NCI-H345 (cell line): ENCODE measurements around the gene ASIC1.
A peak's percentile ranks its signal among the peaks of the same experiment; 100 is the strongest.
"Not testable (repeated sequence)": the region's sequence is repeated elsewhere in the genome, so short reads cannot be mapped to it uniquely, and the experiment has no call there.

Experiments
- DNase-seq: peaks from one replicate; lab custom pipeline; 2025; lab: John Stamatoyannopoulos, UW

The ASIC1 gene

DNA sequence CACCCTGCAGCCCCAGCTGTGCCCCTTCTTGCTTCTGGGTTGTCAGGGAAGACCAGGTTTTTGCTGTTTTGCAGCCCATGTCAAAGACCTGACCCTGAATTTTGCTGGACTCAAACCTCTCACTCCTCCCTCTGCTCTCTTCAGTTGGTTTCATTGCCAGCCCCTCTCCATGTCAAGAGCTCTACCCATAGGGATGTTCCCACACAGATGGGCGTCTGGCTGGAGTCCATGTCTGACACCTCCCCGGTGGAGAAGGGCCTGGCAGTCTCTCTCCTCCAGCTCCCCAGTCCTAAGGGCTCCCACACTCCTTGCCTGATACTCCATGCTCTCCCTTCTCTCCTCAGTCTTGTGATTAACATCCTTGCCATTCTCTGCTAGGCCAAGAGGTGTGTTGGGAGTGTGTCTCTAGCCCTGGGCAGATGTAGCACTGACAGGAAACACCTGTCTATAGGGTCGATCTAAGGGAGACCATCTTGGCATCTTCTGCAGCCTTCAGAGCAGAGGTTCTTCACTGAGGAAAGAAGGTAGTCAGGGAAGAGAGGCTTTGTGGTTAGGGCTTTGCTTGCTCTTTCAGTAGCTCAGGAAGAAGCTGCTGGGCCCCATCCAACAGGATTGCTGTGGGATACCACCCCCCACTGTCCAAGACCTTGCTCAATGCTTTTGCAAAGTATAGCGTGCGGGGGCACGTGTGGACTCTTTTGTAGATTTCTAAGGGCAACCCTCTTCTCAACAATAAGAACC, 4.7 kb downstream of the ASIC1 start:
- DNase-seq: no peak

DNA sequence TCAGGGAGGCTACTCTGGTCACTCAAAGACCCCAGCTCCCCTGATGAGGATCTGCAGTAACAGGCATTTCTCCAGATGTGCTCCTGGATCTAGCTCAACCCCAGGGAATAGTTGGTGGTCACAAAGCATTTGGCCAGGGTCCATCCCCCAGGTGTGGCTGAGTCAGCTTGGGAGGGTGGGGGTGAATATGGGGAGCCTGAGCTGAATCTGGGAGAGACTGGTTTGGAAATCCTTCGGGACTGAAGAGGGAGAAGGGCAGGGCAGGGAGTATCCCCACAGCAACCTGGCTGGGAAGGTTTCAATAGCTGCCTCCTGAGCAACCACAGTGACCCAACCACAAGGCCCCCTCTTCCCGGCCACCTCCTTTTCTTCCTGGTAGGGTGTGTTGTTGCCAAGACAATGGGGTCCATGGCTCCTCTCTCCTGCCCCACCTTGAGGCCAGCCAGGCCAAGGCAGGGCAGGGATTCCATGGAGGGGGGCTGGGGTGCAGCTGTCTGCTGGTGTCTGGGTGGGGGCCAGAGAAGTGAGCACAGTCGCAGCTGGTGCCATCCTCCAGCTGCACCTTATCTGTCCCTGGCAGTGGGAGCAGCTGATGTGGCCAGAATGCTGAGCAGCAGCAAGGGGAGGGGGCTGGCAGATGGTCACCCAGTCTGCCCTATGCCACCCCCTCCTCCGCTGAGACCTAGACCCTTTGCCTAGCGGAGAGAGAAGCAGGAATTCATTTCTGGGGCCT, 5.5 kb downstream of the ASIC1 start:
- DNase-seq: no peak

DNA sequence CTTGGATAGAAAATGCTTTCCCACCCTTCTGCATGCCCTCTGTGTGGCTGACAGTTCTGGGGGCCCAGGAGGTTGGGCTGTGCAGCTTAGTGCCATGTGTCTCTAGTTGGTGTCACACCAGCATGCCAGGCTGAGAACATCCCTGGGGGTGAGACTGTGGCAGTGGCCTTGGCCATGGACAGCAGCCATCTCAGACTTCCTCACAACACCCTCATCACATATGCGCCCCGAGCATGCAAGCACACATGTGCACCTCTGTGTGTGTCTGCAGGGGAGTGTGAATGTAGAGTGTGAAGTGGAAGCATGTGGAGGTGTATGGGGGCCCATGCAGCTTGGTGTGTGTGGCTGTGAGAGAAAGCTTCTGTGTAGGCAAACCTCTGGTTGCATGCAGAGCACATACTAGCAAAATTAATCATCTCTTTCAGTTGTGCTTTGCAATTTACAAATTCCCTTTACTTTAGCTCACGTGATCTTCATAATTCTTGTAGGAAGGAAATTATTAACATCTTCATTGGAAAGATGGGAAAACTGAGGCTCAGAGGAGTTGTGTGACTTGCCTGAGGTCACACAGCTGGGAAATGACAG, 8.4 kb downstream of the ASIC1 start:
- no peak for DNase-seq

DNA sequence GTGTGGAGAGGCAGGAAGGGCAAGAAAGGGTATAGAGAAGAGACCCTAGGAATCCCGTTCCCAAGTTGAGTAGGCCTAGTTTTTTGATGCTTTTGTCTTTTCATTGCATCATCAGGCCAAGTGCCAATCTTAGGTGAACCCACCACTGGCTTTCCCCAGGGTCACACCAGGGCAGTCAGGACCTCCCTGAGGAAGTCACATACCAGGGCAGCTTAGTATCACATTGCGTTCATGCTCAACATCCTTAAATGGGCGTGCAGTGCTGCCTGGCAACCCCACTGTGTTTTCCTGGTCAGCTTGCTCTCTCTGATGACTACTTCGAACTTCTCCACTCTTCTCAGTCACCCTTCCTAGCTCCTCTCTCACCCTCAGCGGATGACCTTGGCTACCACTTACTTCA, 9.0 kb downstream of the ASIC1 start:
- DNase-seq: no peak

DNA sequence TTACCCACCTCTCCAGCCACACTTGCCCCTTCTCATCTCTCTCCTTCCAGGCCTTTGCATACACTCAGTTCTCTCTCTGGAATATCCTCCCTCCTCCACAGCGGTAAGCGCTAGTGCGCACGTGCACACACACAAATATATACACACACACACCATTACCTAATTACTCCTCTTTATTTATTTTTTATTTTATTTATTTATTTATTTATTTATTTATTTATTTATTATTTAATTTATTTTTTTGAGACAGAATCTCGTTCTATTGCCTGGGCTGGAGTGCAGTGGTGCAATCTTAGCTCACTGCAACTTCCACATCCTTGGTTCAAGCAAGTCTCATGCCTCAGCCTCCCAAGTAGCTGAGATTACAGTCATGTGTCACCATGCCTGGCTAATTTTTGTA, 11.7 kb downstream of the ASIC1 start:
- DNase-seq: no peak

DNA sequence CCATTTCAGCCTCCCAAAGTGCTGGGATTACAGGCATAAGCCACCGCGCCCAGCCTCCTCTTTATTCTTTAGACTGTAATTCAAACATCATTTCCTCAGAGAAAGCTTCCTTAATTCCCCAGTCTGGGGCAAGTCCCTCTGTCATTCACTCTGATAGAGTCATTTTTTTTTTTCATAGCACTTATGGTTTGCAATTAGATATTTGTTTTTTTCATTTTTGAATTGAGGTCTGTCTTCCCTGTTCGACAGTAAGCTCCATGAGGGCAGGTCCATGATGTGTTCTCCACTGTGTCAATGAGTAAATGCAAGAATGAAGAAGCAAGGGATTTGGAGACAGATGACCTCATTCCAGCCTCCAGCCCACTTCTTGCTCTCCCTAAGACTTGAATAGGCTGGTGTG, 12.1 kb downstream of the ASIC1 start:
- no peak for DNase-seq

DNA sequence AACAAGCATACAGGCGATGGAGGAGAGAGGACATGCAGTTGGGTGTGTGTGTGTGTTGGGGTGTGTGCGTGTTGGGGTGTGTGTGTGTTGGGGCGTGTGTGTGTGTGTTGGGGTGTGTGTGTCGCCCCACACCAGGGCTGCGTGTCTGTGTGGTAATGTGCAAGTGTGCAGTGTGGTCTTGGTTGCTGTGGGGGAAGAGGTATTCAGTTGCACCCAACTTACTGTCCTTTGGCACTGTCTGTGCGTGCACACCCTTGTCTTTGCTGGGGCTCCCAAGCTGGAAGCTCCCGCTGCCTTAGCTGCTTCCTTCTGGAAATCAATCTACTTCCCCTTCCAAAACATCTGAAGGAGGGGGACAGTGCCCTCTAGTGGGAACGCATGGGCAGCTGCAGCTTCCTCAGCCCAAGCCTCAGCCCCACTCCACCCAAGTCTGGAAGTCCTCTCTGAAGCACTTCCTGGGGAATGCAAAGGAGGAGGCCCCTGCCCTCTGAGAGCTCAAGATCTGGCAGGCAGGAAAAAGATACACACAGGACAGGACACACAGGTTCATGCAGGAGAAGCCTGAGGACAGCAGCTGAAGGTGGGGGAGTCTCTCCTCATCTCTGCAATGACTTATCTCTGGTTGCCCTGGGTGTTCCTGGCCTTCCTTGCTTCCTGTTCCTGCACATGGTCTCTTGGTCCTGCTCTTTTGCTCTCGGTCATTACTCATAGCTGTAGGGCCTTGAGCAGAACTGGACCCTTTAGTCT, 13.1 kb downstream of the ASIC1 start:
- DNase-seq: peak; percentile 7

DNA sequence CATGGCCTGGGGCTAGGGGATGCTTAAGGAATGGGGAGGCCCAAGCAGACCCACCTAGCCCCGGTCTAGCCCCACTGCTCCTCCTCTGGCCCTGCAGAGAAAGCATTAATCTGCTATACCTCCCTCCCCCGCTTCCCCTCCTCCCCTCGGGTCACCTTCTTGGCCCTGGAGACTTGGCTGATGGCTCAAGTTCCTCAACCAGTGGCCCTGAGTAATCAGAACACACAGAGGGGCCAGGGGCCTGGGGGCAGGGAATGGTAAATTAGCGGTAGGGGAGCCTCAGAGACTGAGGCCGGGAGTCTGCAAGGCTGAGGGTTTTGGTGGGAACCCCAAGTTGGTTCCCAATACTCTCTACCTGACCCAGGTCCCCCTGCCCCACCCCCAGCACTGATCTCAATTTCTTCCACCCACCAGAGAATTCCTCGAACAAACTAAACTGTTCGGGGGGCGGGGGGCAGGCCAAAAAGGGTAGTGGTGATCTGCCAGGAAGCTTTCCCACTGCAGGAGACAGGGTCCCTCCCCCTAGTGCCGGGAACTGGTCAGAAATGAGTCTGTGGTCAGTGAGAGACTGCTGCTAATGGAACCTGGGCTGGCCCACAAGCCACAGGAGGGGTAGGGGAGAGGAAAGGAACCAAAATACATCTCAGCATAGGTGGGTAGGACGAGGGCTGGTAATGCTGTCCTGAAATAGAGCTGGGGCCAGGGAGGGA, 15.0 kb downstream of the ASIC1 start:
- DNase-seq: no peak

DNA sequence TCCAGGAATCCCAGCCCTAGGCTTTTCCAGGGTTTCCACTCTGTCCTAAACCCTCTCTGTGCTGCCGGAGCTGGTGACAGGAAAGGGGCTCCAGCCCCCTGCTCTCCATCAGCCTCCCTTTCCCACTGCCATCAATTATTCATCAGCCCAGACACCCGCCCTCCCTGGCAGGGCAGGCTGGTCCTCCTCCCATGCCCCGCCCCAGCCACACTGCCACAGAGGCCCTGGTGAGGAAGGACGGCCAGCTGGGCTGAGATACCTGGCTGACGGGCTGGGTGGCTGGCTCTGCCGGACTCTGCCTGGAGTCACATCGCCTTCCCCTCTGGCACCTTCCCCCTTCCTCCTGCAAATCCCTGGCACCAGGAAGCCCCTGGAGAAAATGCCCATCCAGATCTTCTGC, 15.8 kb downstream of the ASIC1 start:
- no peak for DNase-seq

DNA sequence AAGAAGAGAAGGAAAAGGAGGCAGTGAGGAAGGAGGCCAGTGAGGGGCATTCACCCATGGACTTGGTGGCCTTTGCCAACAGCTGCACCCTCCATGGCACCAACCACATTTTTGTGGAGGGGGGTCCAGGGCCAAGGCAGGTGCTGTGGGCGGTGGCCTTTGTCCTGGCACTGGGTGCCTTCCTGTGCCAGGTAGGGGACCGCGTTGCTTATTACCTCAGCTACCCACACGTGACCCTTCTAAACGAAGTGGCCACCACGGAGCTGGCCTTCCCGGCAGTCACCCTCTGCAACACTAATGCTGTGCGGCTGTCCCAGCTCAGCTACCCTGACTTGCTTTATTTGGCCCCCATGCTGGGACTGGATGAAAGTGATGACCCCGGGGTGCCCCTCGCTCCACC, 16.3 kb downstream of the ASIC1 start:
- no peak for DNase-seq

DNA sequence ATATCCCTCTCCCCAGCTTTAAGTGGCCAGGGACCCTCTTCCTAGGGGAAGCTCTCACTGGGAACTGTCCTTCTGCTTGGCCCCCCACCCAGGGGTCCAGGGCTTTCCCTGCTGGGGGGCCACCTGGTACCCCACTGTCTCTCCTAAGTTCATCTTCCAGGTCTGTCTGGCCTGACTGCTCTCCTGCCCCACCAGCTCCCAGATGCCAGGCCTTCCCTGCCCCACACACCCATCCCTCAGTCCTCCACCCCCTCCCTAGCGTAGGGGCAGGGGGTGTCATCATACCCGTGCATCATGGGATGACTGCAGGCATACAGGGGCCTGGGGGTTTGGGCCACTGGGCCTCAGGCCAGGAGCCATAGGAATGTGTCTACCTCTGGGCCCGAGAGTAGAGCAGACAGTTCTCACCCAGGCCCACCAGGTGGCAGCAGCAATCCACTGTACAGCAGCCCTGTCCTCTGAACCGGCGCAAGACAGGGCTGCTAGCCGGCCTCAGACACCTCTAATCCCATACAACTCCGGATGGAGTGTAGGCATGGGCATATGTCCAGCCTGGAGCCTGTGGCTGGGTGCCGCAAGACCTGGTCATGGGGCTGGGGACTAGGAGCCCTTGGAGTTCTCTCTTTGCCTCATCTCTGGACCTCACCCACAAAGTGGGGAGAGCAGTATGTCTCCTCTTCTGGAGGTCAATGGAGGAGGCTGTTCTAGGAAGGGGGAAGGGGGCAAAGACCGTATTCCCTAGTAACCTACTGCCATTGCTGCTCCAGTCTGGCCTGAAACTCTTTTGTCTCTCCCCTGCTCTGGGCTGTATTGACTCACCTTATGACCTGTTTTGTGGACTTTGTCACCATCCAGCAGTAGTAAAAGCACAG, 17.8 kb downstream of the ASIC1 start:
- peak; percentile 32 for DNase-seq

DNA sequence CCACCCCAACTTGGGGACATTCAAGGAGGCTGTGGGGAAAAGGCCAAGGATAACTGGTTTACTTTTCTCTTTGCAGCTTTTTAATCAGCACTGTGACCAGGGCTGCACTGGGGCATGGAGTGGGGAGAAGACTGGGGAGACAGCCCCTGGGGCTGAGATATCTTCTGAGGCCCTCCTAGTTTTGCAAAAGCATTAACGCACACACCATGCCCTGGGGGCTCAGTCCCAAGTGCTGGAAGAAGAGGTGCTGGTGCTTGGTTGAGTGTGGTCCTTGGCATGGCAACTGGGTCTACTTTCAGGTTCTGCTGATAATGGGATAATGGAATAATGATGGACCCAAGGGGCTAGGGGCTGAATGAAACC, 18.4 kb downstream of the ASIC1 start:
- no peak for DNase-seq

DNA sequence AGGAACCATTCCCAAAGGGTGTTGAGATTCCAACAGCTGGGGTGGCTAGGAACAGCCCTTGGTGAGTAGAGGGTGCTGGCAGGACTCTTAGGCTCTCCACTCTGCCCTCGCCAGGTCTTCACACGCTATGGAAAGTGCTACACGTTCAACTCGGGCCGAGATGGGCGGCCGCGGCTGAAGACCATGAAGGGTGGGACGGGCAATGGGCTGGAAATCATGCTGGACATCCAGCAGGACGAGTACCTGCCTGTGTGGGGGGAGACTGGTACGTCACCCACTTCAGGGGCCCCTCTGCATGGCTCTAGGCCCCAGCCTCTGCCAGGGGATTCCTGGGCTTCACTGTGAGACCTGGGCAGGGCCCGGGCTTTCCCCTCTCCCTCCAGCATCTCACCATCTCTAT, 19.7 kb downstream of the ASIC1 start:
- DNase-seq: no peak

DNA sequence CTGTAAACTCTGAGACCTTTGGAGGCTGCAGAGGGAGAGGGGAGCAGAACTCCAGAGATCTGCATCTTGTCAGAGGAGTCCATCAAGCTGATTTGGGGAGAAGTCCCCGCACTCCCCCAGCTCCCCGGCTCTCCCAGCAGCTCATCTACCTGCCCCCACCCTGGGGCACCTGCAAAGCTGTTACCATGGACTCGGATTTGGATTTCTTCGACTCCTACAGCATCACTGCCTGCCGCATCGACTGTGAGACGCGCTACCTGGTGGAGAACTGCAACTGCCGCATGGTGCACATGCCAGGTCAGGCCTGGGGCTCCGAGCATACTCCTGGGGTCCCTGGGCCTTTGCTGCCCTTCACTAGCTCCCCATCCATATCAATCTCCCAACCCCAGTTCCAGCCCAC, 20.9 kb downstream of the ASIC1 start:
- DNase-seq: no peak

DNA sequence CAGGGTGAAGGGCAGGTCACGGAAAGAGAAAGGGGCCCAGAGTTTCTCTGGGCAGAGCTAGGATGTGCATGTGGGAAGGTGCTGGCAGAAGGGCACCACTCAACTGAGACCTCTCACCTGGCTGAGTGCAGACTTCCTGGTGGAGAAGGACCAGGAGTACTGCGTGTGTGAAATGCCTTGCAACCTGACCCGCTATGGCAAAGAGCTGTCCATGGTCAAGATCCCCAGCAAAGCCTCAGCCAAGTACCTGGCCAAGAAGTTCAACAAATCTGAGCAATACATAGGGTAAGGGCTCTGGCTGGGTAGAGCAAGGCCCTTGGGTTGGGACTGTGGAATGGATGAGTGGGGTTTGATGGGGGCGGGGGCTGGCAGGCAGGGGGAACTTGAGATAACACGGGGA, 22.4 kb downstream of the ASIC1 start:
- DNase-seq: no peak

DNA sequence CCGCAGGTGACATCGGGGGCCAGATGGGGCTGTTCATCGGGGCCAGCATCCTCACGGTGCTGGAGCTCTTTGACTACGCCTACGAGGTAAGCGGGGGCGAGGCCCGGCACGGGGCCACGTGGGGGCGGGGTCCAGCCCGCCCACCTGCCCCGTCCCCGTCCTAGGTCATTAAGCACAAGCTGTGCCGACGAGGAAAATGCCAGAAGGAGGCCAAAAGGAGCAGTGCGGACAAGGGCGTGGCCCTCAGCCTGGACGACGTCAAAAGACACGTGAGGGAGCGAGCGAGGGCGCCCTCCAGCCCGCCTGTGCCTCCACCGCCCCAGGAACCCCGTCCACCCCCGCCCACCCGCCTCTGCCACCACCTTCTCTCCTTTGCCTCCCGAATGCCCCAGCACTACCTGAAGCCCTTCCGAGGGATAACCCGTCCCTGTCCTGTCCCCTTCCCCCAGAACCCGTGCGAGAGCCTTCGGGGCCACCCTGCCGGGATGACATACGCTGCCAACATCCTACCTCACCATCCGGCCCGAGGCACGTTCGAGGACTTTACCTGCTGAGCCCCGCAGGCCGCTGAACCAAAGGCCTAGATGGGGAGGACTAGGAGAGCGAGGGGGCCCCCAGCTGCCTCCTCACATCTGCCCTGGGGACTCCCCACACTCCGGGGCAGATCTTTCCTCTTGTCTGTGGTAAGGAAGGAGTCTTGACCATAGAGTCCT, 23.9 kb downstream of the ASIC1 start:
- no peak for DNase-seq

DNA sequence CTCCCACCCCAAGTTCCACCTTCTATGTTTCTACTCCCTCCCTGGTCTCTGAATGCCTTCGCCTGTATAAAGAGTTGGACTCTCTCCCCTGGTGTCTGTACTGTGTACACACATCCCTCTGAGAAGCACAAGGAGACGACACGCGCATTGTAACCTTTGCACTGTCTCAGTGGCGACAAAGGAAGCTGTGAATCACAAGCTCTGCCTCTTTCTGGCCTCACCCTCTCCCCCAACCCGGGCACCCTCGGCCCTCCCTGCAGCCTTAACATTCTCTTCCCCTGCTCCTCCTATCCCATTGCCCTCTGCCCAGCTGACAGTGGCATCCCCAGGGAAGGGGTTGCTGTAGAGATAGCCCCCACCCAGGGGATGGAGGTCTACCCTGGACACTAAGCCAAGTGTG, 25.2 kb downstream of the ASIC1 start:
- no peak for DNase-seq

DNA sequence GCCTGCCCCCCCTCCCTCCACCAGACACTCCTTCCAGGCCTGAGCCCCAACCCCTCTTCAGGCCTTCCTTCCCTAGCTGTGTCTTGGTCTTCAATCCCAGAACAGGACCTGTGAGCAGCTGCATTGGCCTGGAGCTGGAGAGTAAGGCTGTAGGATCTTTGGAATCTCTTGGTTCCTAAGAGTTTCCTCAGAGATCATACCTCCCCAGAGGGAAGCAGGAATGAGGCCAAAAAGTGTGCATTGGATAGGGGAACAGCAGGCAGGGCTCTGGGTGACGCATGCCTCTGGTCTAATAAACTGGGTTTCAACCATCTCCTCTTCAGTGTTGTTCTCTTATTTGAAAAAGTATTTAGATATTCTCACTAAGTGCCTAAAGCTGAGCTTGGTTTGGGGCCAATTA, 25.9 kb downstream of the ASIC1 start:
- DNase-seq: no peak

DNA sequence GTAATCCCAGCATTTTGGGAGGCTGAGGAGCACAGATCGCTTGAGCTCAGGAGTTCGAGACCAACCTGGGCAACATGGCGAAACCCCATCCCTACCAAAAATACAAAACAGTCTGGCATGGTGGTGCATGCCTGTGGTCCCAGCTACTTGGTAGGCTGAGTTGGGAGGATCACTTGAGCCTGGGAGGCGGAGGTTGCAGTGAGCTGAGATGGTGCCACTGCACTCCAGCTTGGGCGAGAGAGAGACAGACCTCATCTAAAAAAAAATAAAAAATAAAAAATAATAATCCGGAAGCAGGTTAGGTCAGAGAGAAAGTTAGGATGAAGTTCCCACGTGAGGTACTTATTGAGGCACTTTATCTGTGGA, 27.0 kb downstream of the ASIC1 start:
- DNase-seq: not testable (repeated sequence)

DNA sequence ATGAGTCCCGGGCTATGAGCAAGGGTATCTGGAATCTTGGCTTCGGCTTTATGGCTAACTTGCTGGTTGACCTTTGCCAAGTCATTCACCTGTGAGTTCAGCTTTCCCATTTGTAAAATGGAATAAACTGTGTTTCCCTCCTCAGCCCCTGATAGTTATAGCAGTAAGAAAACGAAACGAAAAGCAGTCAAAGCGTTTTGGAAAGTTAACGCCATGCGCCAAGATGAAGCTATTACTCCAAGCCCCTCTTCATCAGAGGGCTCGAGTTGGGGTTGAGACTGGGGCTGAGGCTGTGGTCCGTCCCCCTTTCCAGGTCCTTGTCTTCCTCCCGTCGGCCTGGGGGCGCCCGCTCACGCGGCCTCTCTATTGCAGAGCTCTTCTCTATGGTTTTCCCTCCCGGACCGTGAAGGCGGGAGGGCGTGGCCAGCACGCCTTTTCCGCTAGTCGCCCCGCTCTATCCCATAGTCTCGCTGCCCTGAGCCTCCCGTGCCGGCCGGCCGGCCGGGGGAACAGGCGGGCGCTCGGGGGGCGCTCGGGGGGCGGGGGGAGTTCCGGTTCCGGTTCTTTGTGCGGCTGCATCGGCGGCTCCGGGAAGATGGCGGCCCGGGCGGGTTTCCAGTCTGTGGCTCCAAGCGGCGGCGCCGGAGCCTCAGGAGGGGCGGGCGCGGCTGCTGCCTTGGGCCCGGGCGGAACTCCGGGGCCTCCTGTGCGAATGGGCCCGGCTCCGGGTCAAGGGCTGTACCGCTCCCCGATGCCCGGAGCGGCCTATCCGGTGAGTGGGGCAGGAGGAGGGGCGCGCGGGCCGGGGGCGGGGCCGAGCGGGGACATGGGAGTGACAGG, 27.6 kb downstream of the ASIC1 start, which contains the start of gene SMARCD1:
Gene SMARCD1, plus strand, starts transcription at position 568 of the 840 bp plus-strand sequence. Its CDS starts 28 bp downstream, at position 596.
- peak; percentile 79 for DNase-seq
